ENCODE results near the gene SGPP1. TPM values are rescaled to one million over a fixed set of nuclear protein-coding genes. Genes with fewer than 3 reads are reported as not detected.

Gene SGPP1
- total RNA-seq, 2 experiments from 2014 or later: 21.0 to 35.4 TPM

- CTCF ChIA-PET (ENCODE audit: unreplicated experiment): no interaction called here
- POLR2A ChIA-PET: interaction anchor here (0.7 to 1.6 kb wide), 6 partner anchors 10 to 468 kb away, joined by 3 to 7 read pairs (median 4); no protein-coding TSS in a partner anchor
- intact Hi-C loops (cut with micrococcal nuclease; ENCODE audit: unreplicated experiment): no loop called here
These were observed 44.9 kb downstream of the SGPP1 start for GRCh38 chr14:63682727-63683593.

GRCh38 chr14:63678536-63678935, 49.3 kb downstream of the SGPP1 start:
- Histone ChIP-seq H3K4me1 (ENCODE audit: insufficient read depth, low read length, poor library complexity, severe bottlenecking) (no peaks in the 10 kb centered on the region), H4K20me1 (ENCODE audit: insufficient read depth, low read length) (no peaks in the 10 kb centered on the region), H3K4me2 (ENCODE audit: low read length) (no peak overlapping the region), H3K9me3 (ENCODE audit: low read length) (no peaks in the 10 kb centered on the region; the same call in 1 of the 2 replicates), H3K27ac (ENCODE audit: low read depth, low read length, poor library complexity, severe bottlenecking) (no peak overlapping the region), H3K79me2 (ENCODE audit: insufficient read depth, low read depth, low read length) (no peaks in the 10 kb centered on the region), H3K36me3 (ENCODE audit: insufficient read depth, low read length) (peaks cover 59% of the 10 kb centered on the region), H3K9me2 (ENCODE audit: insufficient read depth, low read length) (no peaks in the 10 kb centered on the region), H3K4me3 (ENCODE audit: low read depth, low read length, poor library complexity, severe bottlenecking) (no peak overlapping the region), H2AFZ (ENCODE audit: low read length) (no peak overlapping the region)
- intact Hi-C loops (cut with micrococcal nuclease; ENCODE audit: unreplicated experiment): no loop called here
- no TSS peak for BruUV-seq (replicated peaks)
- ChIA-PET CTCF (ENCODE audit: unreplicated experiment) (no interaction called here), POLR2A (interaction anchor here (0.6 to 1.1 kb wide), 2 partner anchors 15 to 1248 kb away, joined by 3 read pairs; no protein-coding TSS in a partner anchor)
- TF ChIP-seq, protein P1, sequence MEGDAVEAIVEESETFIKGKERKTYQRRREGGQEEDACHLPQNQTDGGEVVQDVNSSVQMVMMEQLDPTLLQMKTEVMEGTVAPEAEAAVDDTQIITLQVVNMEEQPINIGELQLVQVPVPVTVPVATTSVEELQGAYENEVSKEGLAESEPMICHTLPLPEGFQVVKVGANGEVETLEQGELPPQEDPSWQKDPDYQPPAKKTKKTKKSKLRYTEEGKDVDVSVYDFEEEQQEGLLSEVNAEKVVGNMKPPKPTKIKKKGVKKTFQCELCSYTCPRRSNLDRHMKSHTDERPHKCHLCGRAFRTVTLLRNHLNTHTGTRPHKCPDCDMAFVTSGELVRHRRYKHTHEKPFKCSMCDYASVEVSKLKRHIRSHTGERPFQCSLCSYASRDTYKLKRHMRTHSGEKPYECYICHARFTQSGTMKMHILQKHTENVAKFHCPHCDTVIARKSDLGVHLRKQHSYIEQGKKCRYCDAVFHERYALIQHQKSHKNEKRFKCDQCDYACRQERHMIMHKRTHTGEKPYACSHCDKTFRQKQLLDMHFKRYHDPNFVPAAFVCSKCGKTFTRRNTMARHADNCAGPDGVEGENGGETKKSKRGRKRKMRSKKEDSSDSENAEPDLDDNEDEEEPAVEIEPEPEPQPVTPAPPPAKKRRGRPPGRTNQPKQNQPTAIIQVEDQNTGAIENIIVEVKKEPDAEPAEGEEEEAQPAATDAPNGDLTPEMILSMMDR (conservative IDR thresholded peaks at IDR 0.05; ENCODE audit: low read length): no peak
- TF ChIP-seq EZH2phosphoT487 (IDR thresholded peaks at IDR 0.05; ENCODE audit: borderline replicate concordance, low read depth, low read length): no peak
- DNase-seq (ENCODE audit: low spot score): no peak

More at GRCh38 chr14:63682727-63683593, 44.9 kb downstream of the SGPP1 start:
- no peaks in the 10 kb centered on the region for H3K4me1 ChIP-seq (ENCODE audit: insufficient read depth, low read length, poor library complexity, severe bottlenecking)
- TF ChIP-seq, protein P1 (conservative IDR thresholded peaks at IDR 0.05; ENCODE audit: low read length): no peak
- TF ChIP-seq EZH2phosphoT487 (IDR thresholded peaks at IDR 0.05; ENCODE audit: borderline replicate concordance, low read depth, low read length): no peak
- H3K9me3 ChIP-seq (ENCODE audit: low read length): no peaks in the 10 kb centered on the region; the same call in 1 of the 2 replicates
- H3K4me2 ChIP-seq (ENCODE audit: low read length): no peak overlapping the region
- no peaks in the 10 kb centered on the region for H3K9me2 ChIP-seq (ENCODE audit: insufficient read depth, low read length)
- H3K36me3 ChIP-seq (ENCODE audit: insufficient read depth, low read length): peaks cover 65% of the 10 kb centered on the region
- H3K27ac ChIP-seq (ENCODE audit: low read depth, low read length, poor library complexity, severe bottlenecking): no peak overlapping the region
- H3K79me2 ChIP-seq (ENCODE audit: insufficient read depth, low read depth, low read length): no peaks in the 10 kb centered on the region
- no peak overlapping the region for H3K4me3 ChIP-seq (ENCODE audit: low read depth, low read length, poor library complexity, severe bottlenecking)
- H4K20me1 ChIP-seq (ENCODE audit: insufficient read depth, low read length): no peaks in the 10 kb centered on the region
- BruUV-seq (replicated peaks): no TSS peak
- no peak overlapping the region for H2AFZ ChIP-seq (ENCODE audit: low read length)
- DNase-seq (ENCODE audit: low spot score): no peak
